Dermis microvascular lymphatic vessel endothelial cell (primary cell): ENCODE results near the gene GLI2. TPM values are rescaled to one million over a fixed set of nuclear protein-coding genes. Genes with fewer than 3 reads are reported as not detected.

ENCODE experiments used
- DNase-seq, 2 donors: peaks; one replicate each; pipeline versions ENCODE4 v3.0.0 to v3.0.0-alpha.2; 2010; ENCODE audit warnings: low read depth in 2 of 2
- total RNA-seq: library from RNA; depleted of rRNA; stranded (reverse); fragments of >200 nt; gene quantifications from 2 replicates; pipeline ENCODE4 v1.2.1, GENCODE V29; 2014

GLI2 gene
- total RNA-seq, 1 donor from 2014 or later, result under 0.01 TPM

- no peak for DNase-seq
These were observed 18.6 kb downstream of the GLI2 start for GRCh38 chr2:120754067-120754960.

- peak in 1 of 2 donors; percentile 17 for DNase-seq
These were observed 22.8 kb downstream of the GLI2 start for GRCh38 chr2:120758181-120759144.

DNA sequence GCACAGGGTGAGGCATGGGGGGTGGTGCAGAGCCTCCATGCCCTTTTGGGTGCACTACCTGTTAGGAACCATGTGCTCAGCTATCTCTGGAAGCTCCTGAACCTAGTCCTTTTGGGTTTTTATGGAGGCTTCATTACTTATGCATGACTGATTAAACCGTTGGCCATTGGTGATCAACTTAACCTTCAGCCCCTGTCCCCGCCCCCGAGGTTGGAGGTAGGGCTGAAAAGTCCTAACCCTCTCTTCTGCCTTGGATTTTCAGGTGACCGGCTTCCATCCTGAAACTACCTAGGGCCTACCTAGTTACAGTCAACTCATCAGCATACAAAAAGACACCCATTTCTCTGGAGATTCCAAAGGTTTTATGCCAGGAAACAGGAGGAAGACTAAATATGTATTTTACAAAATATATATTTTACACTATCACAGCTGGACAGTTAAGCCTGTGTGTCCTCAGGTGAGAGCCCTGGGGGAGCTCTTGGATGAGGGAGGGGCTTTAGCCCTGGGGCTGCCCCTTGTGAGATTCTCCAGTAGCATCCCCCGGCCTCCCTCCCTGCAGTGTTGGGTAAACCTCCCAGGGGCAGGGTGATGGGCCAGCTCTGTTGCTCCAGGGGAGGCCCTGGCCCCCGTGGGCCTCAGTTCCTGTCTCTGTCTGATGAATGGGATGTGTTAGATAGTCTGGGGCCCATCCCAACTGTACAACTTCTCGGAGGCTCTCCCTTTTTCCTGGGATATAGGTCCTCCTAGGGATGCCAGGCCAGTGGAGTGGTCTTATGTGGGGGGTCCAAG, 24.1 kb downstream of the GLI2 start:
- no peak for DNase-seq

DNA sequence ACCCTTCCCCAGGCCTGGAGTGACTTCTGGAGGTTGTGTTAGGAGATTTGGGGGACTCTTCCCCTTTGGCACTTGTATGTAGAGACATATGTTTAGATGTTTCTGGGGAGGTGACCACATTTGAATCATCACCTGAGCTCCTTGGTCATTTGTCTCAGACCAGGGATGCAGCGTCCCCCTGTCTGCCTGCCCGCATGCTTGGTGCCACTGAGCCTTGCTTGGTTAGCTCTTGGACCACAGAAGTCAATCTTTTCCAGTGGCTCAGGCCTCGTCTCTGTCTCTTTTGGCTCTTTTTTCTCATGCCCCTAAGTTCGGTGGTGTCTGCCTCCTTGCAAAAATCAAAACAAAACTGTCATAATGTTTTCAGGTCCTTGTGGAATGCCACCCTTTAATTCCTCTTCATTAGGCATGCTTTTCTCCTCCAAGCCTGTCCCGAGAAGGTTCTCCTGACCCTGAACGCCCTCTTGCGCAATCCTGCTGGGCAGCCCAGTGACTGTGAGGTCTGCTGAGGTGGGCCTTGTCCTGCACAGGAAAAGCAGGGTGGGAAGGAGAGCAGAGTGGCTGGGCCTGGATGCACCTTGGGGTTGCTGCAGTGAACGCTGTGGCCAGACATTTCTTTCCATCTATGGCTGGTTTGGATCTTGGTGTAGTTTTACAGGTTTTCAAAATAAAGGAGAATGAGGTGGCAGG, 24.9 kb downstream of the GLI2 start:
- DNase-seq, result no peak

DNA sequence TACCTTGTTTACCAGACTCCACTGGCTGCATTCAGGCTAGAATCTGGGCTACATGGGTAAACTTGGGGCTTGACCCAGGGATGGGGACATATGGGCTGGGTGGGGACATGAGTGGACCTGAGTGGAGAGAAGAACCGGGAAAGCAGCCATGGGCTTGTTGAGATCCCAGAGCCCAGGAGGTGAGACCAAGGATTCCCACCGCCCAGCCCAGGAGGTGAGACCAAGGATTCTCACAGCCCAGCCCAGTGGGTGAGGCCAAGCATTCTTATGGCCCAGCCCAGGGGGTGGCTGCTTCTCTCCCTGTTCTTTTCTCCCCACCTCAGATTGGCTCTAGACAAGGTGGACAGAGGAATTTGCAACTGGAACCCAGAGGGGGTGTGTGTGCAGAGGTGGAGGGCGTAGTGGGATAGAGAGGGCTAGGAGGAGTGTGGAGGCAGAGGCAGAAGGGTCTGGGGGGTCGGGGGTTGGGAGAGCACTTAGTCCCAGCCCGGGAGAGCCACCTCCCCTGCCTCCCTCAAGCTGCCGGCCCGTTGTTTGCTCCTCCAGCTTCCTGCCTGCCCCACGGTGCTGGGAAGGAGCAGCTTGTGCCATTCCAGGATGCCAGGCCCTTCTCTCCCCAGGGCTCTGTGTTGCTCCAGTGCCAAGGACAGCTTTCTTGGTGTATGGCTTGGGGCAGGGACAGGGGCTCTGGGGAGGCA, 25.6 kb downstream of the GLI2 start:
- DNase-seq, result no peak

- DNase-seq, result no peak
These were observed 26.2 kb downstream of the GLI2 start for GRCh38 chr2:120761911-120762310.

GRCh38 chr2:120762341-120763061, 26.8 kb downstream of the GLI2 start:
- DNase-seq, result no peak

DNA sequence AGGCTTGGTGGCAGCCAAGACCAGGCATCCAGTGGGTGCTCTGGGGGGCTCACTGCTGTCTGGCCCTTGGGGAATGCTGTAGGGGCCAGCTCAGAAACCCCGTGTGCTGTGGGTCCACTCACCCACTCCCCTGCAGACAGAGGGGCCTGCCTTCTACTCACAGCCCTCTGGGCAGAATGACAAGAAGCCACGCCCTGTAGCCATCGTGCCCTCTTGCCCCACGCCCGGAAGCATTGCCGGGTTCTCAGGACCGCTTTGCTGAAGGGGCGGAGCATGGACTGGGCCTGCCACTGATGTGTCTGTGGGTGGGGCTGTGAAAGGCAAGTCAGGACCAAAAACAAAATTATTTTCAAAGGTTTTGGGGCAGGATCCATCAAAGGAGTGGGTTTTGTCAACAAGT, 27.8 kb downstream of the GLI2 start:
- DNase-seq, result no peak

GRCh38 chr2:120763931-120764330, 28.3 kb downstream of the GLI2 start:
- no peak for DNase-seq

DNA sequence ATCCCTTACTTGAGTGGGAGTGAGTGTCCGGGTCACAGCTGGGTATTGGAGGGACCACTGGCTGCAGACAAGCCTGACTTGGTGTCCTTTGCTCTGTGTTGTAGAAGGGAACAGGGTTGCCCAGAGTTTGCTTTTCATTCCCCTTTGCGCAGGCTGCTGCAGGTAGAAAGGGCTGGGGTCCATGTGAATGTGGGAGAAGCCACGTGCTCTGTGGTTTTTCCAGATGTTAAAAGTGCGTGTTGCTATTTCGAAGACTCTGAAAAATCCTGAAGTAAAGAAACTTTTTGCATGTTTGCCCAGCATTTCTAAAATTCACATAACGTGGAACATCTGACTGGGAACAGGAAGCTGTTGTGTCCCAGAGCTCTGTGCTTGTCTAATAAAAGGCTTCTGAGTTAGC, 28.8 kb downstream of the GLI2 start:
- no peak for DNase-seq

DNA sequence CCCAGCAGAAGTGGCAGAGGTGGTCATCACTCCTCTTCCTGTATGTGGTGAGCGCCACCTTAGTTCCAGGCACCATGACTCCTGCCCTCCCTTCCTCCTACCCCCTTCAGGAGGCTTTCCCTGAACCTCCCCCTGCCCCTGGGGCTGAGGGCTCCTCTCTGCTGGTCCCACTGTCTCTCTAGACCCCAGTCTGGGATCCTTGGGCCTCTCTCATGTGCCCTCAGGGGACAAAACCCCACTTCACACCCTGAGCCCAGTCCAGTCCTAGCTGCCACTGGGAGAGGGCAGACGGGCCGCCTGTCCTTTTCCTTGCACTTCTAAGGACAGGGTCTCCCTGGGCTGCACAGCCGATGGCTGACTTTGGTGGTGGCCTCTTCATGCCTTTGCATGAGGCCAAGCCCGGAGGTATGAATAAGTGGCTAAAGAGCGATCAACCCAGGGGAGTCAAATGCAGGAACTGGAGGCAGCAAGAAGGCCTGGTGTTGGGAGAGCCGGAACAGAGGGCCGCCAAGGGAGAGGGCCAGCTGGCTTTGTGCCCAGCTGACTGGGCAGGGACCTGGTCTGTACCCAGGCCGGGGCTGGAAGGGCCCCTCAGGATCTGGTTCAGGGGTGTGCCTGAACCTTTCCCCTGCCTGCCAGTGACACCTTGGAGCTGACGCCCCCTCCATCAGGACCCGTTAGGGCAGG, 29.5 kb downstream of the GLI2 start:
- DNase-seq, result peak in 1 of 2 donors; percentile 34

GRCh38 chr2:120765678-120766469, 30.2 kb downstream of the GLI2 start:
- DNase-seq, result peak; percentile 11 to 59

GRCh38 chr2:120766470-120767351, 31.0 kb downstream of the GLI2 start:
- DNase-seq, result no peak

DNA sequence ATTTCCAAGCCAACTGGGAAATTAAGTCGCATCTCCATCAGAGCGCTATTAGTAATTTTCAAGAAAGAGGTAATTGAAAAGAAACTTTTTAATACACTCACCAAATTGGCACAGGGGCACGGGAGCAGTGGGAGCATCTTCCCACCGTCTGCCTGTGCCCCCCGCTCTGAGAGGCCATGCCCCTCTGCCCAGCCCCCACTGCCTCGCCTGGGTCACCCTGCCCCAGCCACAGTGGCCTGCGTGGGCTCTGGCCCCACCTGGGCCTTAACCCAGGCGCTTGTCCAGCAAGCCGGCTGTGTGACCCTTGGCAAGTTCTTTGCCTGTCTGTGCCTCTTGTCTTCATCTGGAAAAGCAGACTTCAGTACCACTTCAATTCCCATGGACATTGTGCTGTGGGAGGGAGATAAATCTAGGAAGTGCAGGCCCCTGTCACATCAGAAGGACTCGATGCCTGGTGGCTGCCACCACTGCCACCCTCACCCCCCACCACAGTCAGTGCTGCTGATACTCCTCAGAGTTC, 31.9 kb downstream of the GLI2 start:
- no peak for DNase-seq

GRCh38 chr2:120768112-120769048, 32.7 kb downstream of the GLI2 start:
- DNase-seq, result no peak
